Muscle layer of colon (tissue), 2 donors: ENCODE results near the gene KIF22.

Experiments
- H3K27ac ChIP-seq: one replicate; pipeline ENCODE4 v1.7.0; 2013; ENCODE audit warnings: low read depth, mild to moderate bottlenecking, low read length, moderate library complexity
- H3K27me3 ChIP-seq, 2 donors: one replicate each; pipeline ENCODE4 v1.7.0; 2013; ENCODE audit warnings: low read length in 2 of 2, mild to moderate bottlenecking in 2 of 2; ENCODE audit not compliant: insufficient read depth in 2 of 2, control insufficient read depth in 1 of 2
- H3K36me3 ChIP-seq: one replicate; pipeline ENCODE4 v1.7.0; 2013; ENCODE audit warnings: mild to moderate bottlenecking, low read length; ENCODE audit not compliant: insufficient read depth
- H3K4me1 ChIP-seq: one replicate; pipeline ENCODE4 v1.7.0; 2013; ENCODE audit warnings: mild to moderate bottlenecking, low read length; ENCODE audit not compliant: insufficient read depth
- H3K4me3 ChIP-seq, 2 donors: one replicate each; pipeline ENCODE4 v1.7.0; 2013; ENCODE audit warnings: low read length in 2 of 2, low read depth in 1 of 2, mild to moderate bottlenecking in 1 of 2, moderate library complexity in 1 of 2
- H3K9ac ChIP-seq: one replicate; pipeline ENCODE4 v1.7.0; 2013; ENCODE audit warnings: low read length
- H3K9me3 ChIP-seq: one replicate; pipeline ENCODE4 v1.7.0; 2013; ENCODE audit warnings: mild to moderate bottlenecking, low read length
- donor health status: abdominal sarcoma.
- donor health status: Adenocarcinoma of cecum.

KIF22 gene

GRCh38 chr16:29812754-29813643, 22.4 kb downstream of the KIF22 start:
- Histone ChIP-seq H3K27me3 (no peaks in the 10 kb centered on the region), H3K4me3 (peak overlapping the region; percentile 62 to 78), H3K36me3 (peaks cover 20% of the 10 kb centered on the region), H3K9ac (peak overlapping the region; percentile 61), H3K9me3 (no peaks in the 10 kb centered on the region), H3K27ac (peak overlapping the region; percentile 98), H3K4me1 (peaks cover 70% of the 10 kb centered on the region)

DNA sequence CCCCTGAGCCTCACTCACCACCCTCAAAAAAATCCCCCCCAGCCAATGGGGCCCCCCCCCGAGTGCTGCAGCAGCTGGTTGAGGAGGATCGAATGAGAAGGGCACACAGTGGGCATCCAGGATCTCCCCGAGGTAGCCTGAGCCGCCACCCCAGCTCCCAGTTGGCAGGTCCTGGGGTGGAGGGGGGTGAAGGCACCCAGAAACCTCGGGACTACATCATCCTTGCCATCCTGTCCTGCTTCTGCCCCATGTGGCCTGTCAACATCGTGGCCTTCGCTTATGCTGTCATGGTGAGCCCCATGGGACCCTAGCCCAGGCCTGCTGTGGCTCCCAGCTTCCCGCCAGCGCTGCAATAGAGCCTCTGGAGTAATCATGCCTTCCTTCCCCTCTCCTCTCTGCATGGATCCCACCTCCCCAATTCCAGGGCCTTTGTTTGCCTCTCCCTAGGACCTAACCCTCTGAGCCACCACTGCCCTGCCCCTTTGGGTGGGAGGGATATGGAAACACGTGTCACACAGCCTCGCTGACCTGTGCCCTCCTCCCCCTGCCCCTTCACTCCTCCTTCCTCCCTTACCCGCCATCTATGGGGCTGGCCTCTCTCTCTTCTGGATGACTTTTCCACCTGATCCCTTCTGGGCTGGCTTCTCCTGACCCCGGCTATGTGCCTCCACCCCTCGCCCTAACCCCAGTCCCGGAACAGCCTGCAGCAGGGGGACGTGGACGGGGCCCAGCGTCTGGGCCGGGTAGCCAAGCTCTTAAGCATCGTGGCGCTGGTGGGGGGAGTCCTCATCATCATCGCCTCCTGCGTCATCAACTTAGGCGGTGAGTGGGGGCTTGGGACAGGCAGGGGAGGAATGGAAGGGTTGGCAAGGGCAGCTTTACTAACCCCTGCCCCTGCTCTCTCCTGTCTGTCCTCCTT, 23.4 kb downstream of the KIF22 start:
- H3K27ac ChIP-seq: peak overlapping the region; percentile 98
- H3K27me3 ChIP-seq: no peaks in the 10 kb centered on the region
- peaks cover 61% of the 10 kb centered on the region for H3K4me1 ChIP-seq
- peaks cover 21% of the 10 kb centered on the region for H3K36me3 ChIP-seq
- no peak overlapping the region for H3K9ac ChIP-seq
- no peaks in the 10 kb centered on the region for H3K9me3 ChIP-seq
- peak overlapping the region in 1 of 2 donors; percentile 78 for H3K4me3 ChIP-seq

GRCh38 chr16:29814592-29814991, 24.0 kb downstream of the KIF22 start:
- H3K27me3 ChIP-seq: no peaks in the 10 kb centered on the region
- no peak overlapping the region for H3K9ac ChIP-seq
- H3K4me1 ChIP-seq: peaks cover 60% of the 10 kb centered on the region
- peak overlapping the region; percentile 81 for H3K27ac ChIP-seq
- peaks cover 22% of the 10 kb centered on the region for H3K36me3 ChIP-seq
- H3K4me3 ChIP-seq: peak overlapping the region; percentile 29 to 53
- H3K9me3 ChIP-seq: no peaks in the 10 kb centered on the region

- Histone ChIP-seq H3K27me3 (no peaks in the 10 kb centered on the region), H3K9ac (no peak overlapping the region), H3K4me3 (peak overlapping the region; percentile 29 to 53), H3K4me1 (peaks cover 60% of the 10 kb centered on the region), H3K27ac (peak overlapping the region; percentile 81), H3K9me3 (no peaks in the 10 kb centered on the region), H3K36me3 (peaks cover 21% of the 10 kb centered on the region)
Observed at GRCh38 chr16:29815032-29815721, 24.6 kb downstream of the KIF22 start.

DNA sequence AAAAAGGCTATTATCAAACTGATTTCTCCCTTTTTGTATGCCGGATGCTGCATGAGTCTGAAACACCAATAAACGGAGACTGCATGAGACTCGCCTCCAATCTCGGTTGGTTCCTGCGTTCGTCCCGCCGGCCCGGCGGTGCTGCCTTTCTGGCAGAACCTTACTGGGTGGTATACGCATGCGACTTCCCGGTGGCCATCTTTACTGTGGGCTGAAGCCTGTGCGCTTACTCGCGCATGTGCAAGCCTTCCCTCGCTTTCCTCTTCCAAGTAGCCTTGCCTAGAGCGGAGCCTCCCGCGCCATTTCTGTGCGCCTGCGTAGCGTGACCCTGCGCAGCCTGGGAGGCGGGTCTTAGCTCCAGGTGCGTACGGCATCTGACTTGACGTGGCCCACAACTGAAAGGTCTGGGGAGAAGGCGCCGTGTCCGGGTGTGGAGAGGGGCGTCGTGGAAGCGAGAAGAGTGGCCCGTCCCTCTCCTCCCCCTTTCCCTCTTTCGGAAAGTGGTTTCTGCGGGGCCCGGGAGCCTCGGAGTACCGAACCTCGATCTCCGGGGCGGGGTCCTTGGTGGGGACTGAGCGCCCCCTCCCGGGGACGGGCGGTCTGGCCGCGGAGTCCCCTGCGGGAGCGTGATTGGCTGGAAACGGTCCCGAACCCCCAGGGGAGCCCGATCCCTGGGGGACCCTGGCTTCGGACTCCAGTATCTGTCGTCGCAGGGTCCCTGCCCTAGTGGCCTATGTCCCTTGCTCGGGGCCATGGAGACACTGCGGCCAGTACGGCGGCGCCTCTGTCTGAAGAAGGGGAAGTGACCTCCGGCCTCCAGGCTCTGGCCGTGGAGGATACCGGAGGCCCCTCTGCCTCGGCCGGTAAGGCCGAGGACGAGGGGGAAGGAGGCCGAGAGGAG, 25.5 kb downstream of the KIF22 start, which contains the start of gene PAGR1:
TSS of gene PAGR1 (plus strand) at position 360 of the 901 bp plus-strand sequence. CDS start at position 734, 374 bp downstream.
- H3K27me3 ChIP-seq: no peaks in the 10 kb centered on the region
- H3K36me3 ChIP-seq: peaks cover 19% of the 10 kb centered on the region
- H3K27ac ChIP-seq: peak within 1 kb of the TSS; percentile 97
- H3K4me3 ChIP-seq: peak within 1 kb of the TSS; percentile 73 to 77
- H3K9me3 ChIP-seq: no peaks in the 10 kb centered on the region
- peak within 1 kb of the TSS; percentile 74 for H3K9ac ChIP-seq
- H3K4me1 ChIP-seq: peaks cover 53% of the 10 kb centered on the region

DNA sequence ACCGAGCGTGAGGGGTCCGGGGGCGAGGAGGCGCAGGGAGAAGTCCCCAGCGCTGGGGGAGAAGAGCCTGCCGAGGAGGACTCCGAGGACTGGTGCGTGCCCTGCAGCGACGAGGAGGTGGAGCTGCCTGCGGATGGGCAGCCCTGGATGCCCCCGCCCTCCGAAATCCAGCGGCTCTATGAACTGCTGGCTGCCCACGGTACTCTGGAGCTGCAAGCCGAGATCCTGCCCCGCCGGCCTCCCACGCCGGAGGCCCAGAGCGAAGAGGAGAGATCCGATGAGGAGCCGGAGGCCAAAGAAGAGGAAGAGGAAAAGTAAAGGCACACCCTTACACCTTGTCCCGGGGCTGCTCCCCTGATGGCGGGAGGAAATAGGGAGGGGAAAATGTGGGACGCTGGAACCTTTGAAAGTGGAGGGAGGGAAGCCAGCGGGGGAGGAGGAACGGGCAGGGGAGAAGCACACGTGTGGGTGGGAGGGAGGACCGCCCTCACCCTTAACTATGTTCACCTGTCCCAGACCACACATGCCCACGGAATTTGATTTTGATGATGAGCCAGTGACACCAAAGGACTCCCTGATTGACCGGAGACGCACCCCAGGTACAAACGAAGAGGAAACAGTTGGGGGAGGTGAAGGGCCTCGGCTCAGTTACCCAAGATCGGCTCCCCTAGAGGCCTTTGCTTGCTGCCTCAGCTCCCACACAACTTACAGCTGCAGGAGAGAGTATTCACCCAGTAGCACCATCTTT, 26.3 kb downstream of the KIF22 start:
- peaks cover 60% of the 10 kb centered on the region for H3K4me1 ChIP-seq
- no peaks in the 10 kb centered on the region for H3K9me3 ChIP-seq

DNA sequence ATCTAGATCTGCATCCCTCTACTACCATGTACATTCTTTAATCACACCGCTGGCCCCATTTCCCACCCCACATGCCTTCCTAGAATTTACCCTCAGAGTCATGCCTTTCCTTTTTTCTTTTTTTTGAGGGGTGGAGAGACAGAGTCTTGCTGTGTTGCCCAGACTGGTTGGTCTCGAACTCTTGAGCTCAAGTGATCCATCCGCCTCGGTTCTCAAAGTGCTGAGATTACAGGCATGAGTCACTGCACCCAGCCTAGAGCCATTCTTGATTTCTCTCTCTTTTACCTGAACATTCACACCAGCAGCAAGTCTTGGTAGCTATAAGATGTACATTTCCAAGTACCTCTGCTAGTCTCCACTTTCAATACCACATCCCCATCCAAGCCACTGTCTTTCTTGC, 27.5 kb downstream of the KIF22 start:
- Histone ChIP-seq H3K4me1 (peaks cover 66% of the 10 kb centered on the region), H3K27me3 (no peaks in the 10 kb centered on the region), H3K9ac (no peak overlapping the region), H3K4me3 (no peak overlapping the region), H3K9me3 (no peaks in the 10 kb centered on the region), H3K27ac (no peak overlapping the region), H3K36me3 (peaks cover 19% of the 10 kb centered on the region)

More for the DNA sequence above, 26.3 kb downstream of the KIF22 start:
- H3K9ac ChIP-seq: peak overlapping the region; percentile 74
- peaks cover 19% of the 10 kb centered on the region for H3K36me3 ChIP-seq
- peak overlapping the region; percentile 97 for H3K27ac ChIP-seq
- H3K4me3 ChIP-seq: peak overlapping the region; percentile 73 to 77
- H3K27me3 ChIP-seq: no peaks in the 10 kb centered on the region

GRCh38 chr16:29819506-29819905, 29.0 kb downstream of the KIF22 start:
- Histone ChIP-seq H3K27ac (no peak overlapping the region), H3K27me3 (no peaks in the 10 kb centered on the region), H3K36me3 (peaks cover 19% of the 10 kb centered on the region), H3K4me3 (no peak overlapping the region), H3K4me1 (peaks cover 60% of the 10 kb centered on the region), H3K9ac (no peak overlapping the region), H3K9me3 (no peaks in the 10 kb centered on the region)

DNA sequence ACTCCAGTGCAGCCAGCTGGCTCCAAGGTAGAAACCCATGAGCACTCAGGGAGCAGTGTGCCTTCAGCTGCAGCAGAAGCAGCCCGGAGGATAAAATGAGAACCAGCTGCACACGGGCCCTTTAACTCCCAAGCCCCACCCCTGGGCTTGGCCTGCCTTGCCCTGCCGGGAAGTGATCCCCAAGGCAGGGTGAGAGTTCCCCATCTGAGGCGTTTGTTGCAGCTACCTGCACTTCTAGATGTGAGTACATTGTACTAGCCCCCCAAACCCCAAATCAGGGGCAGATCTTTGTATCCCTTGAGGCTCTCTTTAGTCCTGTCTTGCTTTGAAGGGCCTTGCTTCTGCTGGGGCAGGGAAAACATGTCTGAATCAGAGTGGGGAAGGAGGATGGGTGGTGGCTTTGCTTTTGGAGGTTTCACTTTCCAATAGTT, 29.7 kb downstream of the KIF22 start, which contains the start of gene MVP:
TSS of gene MVP (plus strand) at position 192 of the 431 bp plus-strand sequence. CDS start 10,088 bp downstream, outside the sequence.
- peak within 1 kb of the TSS; percentile 92 to 96 for H3K4me3 ChIP-seq
- peak within 1 kb of the TSS; percentile 94 for H3K9ac ChIP-seq
- peaks cover 19% of the 10 kb centered on the region for H3K36me3 ChIP-seq
- H3K27me3 ChIP-seq: no peaks in the 10 kb centered on the region
- peaks cover 60% of the 10 kb centered on the region for H3K4me1 ChIP-seq
- no peaks in the 10 kb centered on the region for H3K9me3 ChIP-seq
- peak within 1 kb of the TSS; percentile 99 for H3K27ac ChIP-seq
